ENCODE data around the gene PIEZO1.

The PIEZO1 gene

DNA sequence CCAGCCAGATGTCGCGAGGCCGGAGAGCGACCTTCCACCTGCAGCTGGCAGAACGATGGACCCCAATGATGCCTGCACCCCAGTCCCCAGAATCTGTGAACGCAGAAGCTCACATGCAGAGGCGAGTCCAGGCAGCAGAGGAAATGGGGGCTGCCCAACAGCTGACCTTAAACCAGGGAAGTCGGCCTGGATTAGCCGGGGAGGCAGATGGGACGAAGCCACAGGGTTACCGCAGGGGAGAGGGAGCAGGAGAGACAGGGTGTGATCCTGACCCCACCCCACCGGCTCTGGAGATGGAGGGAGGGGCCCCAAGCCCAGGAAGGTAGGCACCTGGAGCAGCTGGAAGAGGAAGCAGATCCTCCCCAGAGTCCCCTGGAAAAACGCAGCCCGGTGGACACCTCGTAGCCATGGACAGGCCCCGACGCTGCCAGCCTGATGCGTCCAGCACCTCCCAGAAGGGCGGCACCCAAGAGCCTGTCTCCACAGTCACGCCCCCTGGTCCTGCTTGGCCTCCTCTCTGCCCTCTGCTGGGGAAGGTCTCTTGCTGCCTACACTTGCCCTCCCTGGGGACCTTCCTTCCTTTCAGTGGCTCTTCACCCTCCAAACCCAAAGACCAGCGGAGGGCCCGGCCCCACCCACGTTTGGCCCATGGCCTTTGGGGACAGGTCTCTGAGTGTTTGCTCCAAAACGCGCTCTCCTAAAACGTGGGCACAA lies 37.3 kb downstream of the PIEZO1 start:
- DNase-seq = no peak

DNA sequence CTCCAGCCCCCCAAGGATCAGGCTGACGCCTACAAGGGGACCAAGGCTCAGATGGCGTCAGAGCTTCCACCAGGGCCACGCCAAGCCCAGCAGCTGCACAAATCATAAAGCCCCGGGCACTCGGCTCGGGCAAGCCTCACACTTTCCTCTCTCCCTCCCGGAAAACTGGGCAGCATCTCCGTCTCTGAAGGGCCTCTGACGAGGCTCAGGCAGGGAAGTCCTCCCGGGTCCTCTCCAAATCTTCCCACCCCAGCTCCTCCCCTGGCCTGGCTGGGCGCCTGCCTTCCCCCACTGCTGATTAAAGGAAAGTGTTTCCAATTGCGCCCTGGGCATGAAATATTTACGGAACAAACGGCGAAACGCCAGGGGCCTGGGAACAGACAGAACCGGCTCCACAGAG lies 38.5 kb downstream of the PIEZO1 start:
- no peak for DNase-seq

DNA sequence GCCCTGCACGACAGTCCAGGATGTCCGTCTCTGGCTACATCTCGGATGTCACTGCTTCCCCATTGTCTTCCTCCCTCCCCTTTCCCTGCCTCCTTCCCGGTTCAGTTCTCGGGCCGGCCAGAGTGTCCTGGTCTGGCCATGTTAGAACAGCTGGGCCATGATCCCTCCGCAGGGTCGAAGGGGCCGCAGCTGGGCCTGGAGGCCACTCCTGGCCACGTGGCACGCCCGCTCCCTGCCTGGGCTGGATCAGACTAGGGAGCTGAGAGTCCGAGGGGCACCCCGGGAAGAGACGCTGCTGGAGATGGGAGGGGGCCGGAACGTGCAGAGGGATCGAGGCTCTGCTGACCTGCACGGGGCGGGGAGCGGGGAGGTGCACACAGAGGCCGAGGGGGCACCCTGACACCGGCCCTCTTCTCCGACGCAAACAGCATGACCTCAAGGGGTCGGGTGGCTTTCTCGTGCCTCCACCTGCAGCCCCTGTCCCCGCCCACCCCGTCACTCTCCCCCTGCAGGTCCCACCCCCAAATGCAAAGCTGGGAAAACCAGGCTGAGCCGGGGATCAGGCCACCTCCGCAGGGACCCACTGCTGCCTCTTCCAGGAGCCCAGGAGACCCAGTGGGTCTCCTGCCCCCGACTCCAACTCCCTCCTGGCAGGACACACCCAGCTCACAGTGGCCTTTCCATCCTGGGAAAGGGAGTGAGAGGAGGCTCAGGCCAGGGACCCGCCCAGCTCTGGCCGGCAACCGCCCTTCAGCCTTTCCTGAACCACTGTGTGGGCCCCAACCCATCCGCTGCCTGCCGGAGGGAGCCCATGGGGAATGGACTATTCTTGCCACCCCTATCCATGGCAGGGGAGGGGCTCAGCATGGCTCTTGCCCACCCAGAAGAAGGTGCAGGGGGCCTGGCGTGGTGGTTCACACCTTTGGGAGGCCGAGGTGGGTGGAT lies 40.2 kb downstream of the PIEZO1 start:
- no peak for DNase-seq

DNA sequence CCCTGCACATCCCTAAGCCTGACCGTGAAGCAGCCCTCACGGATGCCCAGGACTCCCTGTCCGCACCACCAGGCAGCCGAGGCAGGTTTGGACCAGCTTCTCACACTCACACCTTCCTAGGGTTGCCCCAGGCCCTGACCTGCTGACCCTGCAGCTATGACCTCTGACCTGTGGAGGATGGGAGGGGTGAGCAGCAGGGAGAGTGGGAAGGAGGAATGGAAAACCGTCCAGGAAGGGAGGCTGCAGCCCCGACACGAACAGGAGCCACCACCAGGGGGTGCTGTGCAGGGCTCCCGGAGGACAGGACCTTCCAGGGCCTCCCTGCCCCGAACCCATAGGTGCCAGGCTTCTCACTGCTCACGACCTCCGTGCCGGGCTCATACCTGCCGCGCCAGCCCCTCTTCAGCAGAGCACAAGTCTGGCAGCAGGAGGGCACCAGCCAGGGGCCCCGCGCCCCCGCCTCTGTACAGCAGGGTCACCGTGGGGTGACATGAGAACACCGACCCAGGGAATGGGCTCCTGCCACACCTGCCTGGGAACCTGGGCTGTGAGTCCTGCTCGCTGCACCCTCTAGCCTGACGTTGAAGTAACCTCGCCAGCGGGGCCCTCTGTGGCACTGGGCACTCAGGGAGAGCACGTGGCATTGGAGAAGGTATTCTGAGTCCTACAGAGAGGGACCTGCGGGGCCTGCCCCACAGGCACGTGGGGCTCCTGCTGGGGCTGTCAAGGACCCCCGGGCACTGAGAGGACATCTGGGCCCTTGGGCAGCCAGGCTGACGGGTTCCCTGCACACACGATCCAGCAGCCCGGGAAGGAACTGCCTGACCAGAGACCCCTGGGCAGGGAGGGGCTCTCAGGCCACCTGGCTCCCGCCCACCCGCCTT lies 41.1 kb downstream of the PIEZO1 start:
- peak; percentile 21 for DNase-seq

DNA sequence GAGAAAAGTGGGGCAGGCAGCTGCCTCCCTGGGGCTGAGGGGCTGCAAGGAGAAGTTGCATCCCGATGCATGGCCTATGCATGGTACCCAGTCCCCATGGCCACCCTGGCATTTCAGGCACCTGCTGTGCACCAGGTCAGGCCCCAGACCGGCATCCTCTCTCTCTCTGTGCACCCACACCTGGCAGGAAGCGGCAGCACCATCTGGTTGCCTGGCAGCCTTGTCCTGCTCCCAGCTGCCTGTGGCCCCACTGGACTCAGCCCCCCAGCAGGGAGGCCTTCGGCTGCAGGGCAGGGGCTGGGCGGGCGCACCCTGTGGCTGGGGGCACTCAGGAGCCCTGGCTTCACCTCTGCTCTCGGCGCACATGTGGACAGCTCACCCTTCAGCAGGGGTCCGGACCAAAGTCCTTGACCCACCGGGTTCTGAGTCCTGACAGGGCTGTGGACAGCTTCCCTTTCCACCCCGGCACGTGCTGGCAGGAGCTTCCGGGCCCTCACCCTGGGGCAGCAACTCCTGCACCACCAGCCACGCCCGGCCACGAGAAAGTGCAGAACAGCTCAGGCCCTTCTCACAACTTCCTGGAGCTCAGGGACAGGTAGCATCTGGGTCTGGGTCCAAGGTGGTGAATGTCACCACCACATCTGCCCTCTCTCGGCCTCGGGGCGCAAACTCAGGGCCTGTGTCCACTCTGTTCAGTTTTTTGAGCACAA lies 42.0 kb downstream of the PIEZO1 start:
- DNase-seq = no peak

DNA sequence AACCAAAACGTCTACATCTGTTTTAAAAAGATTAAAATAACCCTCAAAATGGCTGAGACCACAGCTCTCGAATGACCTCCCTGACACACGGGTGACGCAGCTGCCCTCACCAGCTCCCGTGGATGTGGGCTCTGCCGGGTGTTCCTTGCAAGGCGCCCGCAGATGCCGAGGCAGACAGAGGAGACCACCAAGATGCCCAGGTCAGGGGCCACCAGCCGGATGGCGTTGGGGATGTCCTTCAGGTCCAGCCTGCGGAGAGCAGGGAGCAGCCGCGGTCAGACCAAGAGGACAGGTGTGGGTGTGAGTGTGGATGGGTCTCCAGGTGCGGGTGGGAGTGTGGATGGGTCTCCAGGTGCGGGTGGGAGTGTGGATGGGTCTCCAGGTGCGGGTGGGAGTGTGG lies 43.7 kb downstream of the PIEZO1 start:
- no peak for DNase-seq

DNA sequence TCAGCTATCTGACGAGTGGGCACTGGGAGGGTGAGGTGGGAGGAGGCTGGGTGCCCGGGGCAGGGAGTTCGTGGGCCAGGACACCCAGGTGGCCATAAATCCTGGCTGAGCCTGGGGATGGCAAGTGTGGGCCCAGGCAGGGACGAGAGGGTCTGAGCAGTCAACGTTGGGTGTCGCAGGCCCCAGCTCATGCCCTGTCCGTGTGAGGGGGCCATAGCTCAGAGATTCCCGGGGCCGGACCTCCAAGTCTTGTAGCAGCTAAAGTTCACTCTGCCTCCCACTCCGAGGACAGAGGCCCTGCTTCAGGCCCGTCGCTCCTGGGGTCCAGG lies 44.3 kb downstream of the PIEZO1 start:
- DNase-seq = no peak

DNA sequence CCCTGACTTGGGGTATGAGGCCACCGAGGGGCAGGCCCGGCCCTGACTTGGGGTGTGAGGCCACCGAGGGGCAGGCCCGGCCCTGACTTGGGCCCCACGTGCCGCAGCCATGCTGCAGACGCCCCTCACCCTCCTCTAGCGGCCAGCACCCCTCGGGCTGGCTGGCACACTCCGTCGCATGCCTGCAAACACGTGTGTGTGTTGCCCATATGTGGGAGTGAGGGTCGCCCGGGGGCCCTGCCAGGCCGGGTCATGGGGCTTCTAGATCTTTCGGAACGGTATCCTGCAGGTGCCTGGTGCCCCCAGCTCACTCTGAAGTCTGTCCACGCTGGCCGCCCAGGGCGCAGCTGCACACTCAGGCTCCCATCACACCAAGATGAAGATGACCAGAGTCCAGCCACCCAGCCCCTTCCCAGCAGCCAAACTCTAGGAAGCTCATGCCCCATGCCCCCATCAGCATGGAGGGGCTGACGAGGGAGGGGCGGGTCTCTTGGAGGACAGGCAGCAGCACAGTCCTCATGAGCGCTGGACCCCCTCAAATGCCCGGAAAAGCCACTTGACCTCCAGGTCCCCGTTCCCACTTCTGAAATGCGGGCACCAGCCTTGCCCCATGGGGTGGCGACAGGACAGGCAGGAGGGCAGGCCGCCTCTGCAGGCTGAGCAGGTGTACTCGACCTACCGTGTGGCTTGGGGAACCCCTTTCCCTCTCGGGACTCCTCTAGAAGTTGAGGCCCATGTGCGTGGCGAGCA lies 44.9 kb downstream of the PIEZO1 start:
- DNase-seq = no peak

DNA sequence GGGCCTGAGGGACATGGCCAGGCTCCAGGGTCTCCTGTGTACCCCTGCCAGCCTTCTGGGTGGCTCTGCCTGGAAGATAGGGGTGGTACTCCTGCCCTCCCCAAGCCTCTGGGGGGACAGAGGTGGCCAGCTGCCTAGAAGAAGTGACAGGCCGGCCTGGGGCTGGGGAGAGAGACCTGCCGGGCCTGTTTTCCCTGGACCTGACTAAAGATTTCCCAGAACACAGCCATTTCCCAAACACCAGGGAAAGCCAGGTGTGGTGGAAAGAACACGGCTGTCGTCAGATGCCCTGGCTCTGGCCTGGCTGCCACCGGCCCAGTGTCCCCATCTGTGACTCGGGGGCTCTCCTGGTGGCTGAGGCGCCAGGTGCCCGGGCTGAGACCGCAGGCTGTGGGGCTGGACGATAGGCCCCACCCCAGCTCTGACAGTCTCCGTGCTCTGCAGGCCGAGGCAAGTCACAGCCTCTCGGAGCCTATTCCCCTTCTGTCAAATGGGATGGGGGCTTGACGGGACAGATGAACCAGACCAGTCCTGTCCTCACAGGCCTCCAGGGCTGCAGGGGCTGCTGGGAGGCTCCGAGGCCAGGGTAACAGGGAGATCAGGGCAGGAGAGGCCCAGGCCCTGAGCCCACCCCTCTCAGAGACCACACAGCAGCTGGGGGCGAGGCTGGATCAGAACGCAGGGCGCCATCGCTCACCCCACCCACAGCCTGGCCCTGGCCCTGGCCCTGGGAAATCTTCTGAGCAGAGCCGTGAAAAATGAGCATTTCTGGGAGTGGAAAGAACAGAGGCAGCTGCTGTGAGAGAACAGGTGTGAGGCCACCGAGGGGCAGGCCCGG lies 45.7 kb downstream of the PIEZO1 start:
- DNase-seq = no peak

DNA sequence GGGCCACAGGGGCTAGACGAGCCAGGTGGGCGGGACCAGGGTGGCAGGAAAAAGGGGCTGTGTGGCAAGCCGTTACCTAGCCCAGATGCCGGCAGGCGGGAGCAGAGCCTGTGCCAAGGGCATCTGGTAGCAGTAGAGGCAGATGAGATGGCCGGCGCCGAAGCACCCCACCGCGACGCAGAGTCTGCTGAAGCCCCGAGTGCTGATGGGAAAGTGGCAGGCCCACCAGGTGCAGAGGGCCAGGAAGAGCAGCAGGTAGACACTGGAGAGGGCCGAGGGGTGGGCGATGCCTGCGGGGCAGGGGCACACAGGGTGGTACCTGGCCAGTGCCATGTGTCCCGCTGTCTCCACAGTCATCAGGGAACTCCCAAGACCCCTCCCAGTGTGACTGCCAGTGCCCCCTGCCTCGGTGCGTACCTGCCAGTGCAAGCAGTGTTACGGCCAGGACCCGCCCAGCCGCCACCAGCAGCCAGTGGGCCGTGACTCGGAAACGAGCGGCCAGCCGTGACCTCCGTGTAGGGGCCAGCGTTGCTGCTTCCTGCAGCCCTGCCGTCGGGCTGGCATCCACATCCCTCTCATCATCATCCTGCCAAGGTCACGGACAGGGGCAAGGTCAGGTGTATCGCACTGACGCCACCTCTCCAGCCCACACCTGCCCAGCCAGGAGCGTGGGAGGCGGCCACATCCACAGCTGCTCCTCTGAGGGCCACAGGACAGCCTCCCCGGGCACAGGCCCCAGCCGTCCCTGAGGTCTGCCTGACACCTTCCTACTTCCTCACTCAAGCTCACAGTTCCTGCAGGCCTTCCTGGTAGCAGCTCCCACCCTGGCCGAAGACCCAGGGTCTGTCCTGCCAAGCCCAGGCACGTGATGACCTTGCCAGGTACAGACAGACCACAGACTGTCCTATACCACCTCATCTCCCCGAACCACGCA lies 46.6 kb downstream of the PIEZO1 start:
- no peak for DNase-seq

DNA sequence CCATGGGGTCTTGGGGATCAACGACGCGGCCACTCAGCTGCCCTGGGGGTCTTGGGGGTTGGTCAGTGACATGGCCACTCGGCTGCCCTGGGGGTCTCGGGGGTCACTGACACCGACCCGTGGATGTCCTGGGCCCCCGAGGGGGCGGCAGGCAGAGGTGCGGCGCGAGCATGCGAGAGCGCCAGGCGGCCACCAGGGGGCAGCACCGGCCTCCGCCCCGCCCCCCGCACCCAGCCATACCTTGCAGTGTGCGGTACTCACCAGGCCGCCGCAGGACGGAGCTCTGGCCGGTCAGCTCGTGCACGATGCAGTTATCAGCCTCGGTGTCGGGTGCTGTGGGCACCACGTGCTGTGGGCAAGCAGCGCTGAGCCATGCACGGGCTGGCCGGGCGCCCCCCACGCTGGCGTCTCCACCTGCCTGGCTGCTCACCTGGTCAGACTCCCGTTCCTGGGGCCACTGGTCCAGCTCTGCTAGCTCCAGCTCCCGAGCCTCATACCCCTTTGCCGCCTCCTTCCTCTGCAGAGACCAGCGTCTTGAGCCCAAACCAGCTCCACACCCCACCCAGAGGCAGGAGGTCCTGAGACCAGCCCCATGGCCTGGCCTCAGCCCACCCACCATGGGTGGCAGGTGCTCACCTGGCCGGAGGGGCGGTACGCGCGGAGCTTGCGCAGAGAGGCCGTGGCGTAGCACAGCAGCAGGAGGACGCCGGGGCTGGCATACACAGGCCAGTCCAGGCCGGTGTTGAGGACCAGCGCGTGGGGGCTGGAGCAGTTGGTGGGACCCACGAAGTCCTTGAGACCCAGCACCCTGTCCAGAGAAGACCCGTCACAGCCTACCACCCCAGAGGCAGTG lies 47.5 kb downstream of the PIEZO1 start:
- DNase-seq = peak; percentile 66

DNA sequence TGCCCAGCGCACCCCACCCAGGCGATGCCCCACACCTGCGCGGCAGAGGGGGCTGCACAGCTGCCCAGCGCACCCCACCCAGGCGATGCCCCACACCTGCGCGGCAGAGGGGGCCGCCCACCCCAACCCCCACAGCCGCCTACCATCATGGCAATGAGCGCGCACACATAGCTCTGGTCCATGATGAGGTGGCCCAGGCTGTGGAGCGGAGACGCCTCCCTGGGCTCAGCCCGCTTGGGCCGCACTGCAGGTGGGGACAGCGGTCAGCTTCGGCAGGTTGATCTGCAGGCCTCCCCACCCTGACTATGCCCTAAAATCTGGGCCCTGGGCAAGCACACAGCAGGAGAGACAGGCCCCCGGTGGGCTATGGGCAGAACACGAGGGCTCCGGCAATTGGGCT lies 48.5 kb downstream of the PIEZO1 start:
- DNase-seq = no peak

DNA sequence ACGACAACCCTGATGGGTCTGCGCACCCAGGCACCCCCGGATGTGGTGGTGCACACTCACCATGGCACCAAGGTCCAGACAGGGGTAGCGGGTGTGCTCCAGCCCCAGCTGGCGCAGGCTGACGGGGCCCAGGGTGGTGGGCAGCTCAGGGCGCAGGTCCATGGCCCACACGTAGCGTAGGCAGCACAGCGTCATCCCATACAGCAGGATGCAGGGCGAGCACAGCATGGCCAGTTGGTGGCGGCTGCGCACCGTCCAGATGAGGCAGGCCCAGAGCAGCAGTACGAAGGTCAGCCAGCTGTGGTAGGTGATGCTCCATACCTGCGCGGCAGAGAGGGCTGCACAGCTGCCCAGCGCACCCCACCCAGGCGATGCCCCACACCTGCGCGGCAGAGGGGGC lies 48.9 kb downstream of the PIEZO1 start:
- DNase-seq = no peak

DNA sequence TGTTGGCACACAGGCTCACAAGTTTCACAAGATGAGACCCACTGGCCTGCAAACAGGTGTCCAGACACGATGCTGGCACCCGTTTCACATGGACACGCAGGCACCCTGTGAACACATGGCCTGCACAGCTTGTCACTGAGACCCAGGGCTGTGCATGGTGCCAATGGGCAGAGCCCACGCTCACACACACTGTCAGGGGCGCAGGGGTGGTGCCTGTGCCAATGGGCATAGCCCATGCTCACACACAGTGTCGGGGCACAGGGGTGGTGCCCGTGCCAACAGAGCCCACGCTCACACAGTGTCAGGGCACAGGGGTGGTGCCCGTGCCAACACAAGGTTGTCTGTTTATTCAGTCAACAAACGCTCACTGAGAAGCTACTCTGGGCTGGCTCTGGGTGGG lies 49.4 kb downstream of the PIEZO1 start:
- no peak for DNase-seq

DNA sequence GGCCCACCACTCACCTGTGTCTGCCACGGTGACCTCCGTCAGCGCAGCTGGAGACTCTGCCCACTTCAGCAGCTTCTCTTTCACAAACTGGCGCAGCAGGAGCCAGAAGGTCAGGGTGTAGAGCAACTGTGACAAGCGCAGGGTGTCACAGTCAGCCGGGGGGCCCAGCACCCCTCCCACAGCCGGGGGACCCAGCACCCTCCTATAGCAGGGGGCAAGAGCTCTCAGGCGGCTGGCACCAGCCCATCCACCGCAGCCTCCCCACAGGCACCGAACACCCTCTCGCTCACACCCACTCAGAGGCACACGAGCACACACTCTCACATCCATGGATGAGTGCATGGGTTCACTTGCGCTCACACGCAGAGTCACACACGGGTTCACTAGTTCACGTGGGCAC lies 49.9 kb downstream of the PIEZO1 start:
- no peak for DNase-seq

DNA sequence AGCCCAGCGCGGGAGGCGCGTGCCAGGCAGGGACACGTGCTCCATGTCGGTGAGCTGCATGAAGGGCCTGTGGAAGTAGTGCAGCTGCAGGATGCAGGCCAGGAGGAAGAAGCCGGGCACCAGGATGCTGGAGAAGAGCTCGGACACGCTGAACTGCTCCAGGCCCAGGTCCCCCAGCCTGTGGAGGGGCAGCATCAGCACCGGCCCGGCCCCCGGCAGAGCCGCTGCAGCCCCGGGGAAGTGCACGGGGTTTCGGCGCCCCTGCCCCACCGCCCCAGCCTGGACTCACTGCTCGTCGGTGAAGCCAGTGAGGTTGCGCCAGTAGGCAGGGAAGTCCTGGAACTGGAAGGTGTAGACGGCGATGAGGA lies 50.7 kb downstream of the PIEZO1 start:
- no peak for DNase-seq

DNA sequence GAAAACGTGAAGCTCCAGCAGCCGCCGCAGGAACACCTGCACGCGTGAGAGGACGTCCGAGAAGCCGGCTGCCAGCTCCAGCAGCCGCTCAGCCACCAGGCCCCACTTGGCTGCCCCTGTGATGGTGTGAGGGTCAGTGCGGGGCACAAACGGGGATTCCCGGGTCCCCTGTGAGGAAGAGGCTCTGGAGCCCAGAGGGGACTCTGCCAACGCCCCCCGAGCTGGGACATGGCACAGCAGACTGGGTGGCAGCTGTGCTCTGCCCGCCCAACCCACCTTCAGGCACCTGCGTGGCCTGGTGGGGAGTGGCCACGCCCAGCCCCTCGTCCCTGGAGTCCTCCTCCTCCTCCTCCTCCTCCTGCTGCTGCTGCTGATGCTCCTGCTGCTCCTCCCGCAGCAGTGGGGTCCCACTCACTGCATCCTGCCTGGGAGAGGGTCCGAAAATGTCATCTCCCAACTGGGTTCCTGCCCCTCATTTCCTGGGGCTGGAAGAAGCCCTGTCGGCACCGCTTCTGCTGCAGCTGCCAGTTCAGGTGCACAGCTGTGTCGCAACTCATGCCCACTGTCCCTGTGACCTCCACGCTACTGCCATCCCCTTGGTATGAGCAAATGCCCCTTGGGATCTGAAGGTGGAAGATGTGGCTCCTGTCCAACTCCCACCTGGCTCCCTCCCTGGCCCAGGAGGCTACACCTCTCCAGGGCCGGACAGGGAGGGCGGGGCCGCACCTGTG lies 51.2 kb downstream of the PIEZO1 start:
- no peak for DNase-seq

DNA sequence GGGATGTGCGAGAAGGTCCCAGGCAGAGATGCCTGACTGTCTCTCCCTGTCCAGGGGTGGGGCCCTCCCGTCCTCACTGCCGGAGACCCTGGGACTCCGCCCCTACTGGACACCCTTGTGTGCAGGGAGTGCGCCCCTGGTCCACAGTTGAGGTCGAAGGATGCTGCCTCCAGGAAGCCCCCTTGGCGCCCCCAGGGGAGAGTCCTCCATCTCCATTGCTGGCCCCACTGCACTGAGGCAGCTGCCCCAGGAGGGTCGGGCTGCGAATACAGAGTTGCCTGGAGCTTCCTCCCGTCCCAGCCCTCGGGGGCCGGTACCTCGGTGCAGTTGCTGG lies 52.1 kb downstream of the PIEZO1 start:
- no peak for DNase-seq
